ENCODE data around the gene SEMA4G.

SEMA4G gene

GRCh38 chr10:100969187-100970075 is at the start of gene SEMA4G:
Gene SEMA4G, plus strand, starts transcription at chr10:100969504. Its CDS starts 3,409 bp downstream, at chr10:100972913.
- DNase-seq, result peak; percentile 33

GRCh38 chr10:100923580-100923979 is 45.7 kb upstream of the SEMA4G start:
- no peak for DNase-seq

- no peak for DNase-seq
Measured at GRCh38 chr10:100927266-100927665, 42.0 kb upstream of the SEMA4G start.

GRCh38 chr10:100928039-100928438 is 41.3 kb upstream of the SEMA4G start:
- DNase-seq, result no peak

GRCh38 chr10:100930368-100930767 is 38.9 kb upstream of the SEMA4G start:
- DNase-seq, result no peak

GRCh38 chr10:100934084-100934659 is 35.1 kb upstream of the SEMA4G start:
- no peak for DNase-seq

- no peak for DNase-seq
Measured at GRCh38 chr10:100939763-100940344, 29.4 kb upstream of the SEMA4G start.

- DNase-seq, result no peak
Measured at GRCh38 chr10:100942229-100942628, 27.1 kb upstream of the SEMA4G start.

- no peak for DNase-seq
Measured at GRCh38 chr10:100943508-100943907, 25.8 kb upstream of the SEMA4G start.

GRCh38 chr10:100945754-100946153 is 23.6 kb upstream of the SEMA4G start:
- no peak for DNase-seq

- DNase-seq, result no peak
Measured at GRCh38 chr10:100948916-100949315, 20.4 kb upstream of the SEMA4G start.

- no peak for DNase-seq
Measured at GRCh38 chr10:100960251-100960650, 9.1 kb upstream of the SEMA4G start.

GRCh38 chr10:100962351-100963080 is 6.8 kb upstream of the SEMA4G start:
- DNase-seq, result no peak

GRCh38 chr10:100963826-100964225 is 5.5 kb upstream of the SEMA4G start:
- DNase-seq, result no peak

GRCh38 chr10:100965820-100966219 is 3.5 kb upstream of the SEMA4G start:
- no peak for DNase-seq

GRCh38 chr10:100966887-100967286 is 2.4 kb upstream of the SEMA4G start:
- no peak for DNase-seq

- DNase-seq, result no peak
Measured at GRCh38 chr10:100967332-100967731, 2.0 kb upstream of the SEMA4G start.

GRCh38 chr10:100968062-100968736 is 1.1 kb upstream of the SEMA4G start:
- DNase-seq, result no peak

- no peak for DNase-seq
Measured at GRCh38 chr10:100968863-100969186, 479 bp upstream of the SEMA4G start.

GRCh38 chr10:100970076-100970913 is 991 bp downstream of the SEMA4G start:
- DNase-seq, result no peak

GRCh38 chr10:100970914-100971811 is 1.9 kb downstream of the SEMA4G start:
- DNase-seq, result no peak

Data from stimulated activated CD4-positive, alpha-beta T cell treated with anti-CD3 and anti-CD28 coated beads, Interleukin-1b, Interleukin-23, amount 100 ng/mL, for 48 hours (primary cell).